CD4-positive, alpha-beta T cell treated with Interleukin-17A for 4 hours (primary cell): Measurements from ENCODE around the gene ZC3H11A.
"Not testable (repeated sequence)": the region's sequence is repeated elsewhere in the genome, so short reads cannot be mapped to it uniquely, and the experiment has no call there.

Experiments used
- DNase-seq: peaks from one replicate; pipeline ENCODE4 v3.0.0-alpha.2; 2020; ENCODE audit warnings: mixed read lengths

Gene ZC3H11A

DNA sequence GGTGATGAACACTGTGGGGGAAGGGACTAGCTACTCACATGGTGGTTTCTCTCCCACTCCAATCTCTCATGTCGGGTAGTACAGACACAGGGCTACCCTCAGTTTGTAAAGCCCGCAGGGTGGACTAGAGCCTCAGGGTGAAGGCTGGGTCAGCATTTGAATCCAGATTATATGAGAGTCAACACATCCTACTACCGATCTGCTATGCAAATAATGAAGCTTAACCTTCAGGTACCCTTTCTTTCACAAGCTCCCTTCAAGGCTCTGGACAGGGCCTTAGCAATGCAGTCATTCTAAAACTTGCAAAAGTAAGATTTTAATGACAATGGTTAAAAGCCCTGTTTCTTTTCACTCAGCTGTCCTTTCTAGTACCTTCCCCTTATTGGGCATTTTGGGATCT lies 5.5 kb upstream of the ZC3H11A start:
- no peak for DNase-seq

DNA sequence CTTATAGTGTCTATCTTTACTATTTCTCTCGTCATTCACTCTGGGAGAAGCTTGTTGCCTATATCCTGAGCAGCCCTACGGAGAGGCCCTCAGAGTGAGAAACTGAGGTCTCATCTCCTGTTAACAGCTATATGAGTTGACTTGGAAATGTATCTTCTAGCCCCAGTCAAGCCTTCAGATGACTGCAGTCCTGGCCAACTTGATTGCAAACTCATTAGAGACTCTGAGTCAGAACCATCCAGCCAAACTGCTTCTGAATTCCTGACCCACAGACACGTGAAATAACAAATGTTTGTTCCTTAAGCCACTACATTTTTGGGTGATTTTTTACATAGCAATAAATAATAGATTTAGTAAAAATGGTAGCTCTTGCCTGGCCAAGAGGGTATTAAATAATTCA lies 3.9 kb upstream of the ZC3H11A start:
- DNase-seq, result no peak

DNA sequence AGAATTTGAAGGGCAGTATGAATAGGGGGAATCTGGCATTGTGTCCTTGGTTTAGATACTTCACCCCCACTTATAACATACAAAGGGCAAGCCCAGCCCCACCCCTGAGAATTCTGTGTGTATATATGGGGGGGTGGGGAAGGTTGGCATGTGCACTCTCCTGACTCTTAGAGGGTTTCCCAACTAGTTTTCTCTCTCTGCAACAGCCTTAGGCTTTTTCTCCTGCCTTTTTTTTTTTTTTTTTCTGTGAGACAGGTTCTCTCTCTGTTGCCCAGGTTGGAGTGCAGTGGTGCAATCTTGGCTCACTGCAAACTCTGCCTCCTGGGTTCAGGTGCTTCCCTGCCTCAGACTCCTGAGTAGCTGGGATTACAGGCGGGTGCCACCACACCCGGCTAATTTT lies 2.9 kb upstream of the ZC3H11A start:
- DNase-seq, result no peak

DNA sequence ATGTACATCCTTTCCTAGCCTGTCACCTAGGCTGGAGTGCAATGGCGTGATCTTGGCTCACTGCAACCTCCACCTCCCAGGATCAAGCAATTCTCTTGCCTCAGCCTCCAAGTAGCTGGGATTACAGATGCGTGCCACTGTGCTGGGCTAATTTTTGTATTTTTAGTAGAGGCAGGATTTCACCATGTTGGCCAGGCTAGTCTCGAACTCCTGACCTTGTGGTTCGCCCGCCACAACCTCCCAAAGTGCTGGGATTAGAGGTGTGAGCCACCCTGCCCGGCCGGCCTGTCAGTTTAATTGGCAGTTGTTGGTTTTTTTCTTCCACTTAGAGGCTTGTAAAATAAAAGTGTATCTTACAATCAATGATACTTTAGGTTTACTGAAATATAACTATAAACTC lies 1.9 kb upstream of the ZC3H11A start:
- not testable (repeated sequence) for DNase-seq

DNA sequence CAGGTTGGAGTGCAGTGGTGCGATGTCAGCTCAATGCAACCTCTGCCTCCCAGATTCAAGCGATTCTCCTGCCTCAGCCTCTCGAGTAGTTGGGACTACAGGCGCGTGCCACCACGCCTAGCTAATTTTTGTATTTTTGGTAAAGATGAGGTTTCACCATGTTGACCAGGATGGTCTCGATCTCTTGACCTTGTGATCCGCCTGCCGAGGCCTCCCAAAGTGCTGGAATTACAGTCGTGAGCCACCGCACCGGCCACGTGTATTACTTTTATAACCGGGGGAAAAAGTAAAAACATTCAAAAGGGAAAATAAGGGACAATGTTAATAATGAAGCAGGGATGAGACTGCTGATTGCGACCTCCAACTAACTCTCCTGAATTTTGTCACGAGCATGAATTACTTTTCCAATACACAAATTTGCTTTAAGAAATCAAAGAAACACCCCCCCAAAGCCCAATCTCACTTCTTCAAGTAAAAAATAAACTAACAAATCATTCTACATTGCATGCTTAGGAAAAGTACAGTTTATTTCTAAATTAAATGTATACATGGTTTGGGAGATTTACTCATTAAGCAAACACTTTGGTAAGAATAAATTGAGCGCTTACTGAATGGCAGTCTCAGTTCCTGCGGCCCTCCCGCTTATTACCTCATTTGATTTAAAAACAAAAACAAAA lies 521 bp upstream of the ZC3H11A start:
- DNase-seq, result no peak

GRCh38 chr1:203796236-203796605 lies 798 bp downstream of the ZC3H11A start:
- peak; percentile 33 for DNase-seq

DNA sequence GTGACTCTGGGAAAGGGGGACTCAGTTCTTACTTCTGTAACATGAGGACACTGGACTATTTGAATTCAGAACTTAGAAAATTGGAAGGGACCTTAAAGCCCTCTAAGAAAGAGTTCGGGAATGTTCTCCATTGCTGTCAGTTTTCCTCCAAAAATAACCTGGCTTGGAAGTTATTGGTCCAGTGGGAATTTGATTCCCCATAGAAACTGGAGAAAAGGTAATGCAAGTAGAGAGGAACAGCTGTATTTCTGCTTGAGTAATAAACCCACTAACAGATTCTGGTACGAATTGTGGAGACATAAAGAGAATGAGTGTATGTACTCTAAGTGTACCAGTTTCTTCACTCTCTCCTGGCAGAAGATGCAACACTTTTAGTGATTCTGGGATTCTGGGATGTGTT lies 1.8 kb downstream of the ZC3H11A start:
- DNase-seq, result no peak

- no peak for DNase-seq
Observed at GRCh38 chr1:203797948-203798655, 2.7 kb downstream of the ZC3H11A start.

GRCh38 chr1:203799157-203799556 lies 3.7 kb downstream of the ZC3H11A start:
- no peak for DNase-seq

GRCh38 chr1:203799971-203800370 lies 4.5 kb downstream of the ZC3H11A start:
- DNase-seq, result no peak

DNA sequence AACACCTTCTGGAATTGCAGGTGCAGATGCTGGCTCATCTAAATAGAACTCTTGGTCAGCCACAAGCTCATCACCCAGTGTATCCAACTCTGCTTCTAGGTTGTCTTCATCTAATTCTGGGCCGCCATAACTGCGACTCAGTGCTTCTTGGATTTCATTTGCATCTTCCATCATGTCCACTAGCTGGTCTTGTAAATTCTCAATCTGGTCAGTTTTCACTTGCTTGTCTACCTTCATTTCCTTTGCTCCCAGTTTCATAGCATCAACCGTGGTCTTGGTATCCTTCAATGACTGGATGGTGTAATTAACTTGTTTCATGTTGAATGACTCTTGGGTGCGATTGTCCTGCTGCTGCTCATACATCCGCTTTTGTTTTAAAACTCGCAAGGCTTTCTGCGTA lies 10.3 kb downstream of the ZC3H11A start:
- DNase-seq, result no peak

GRCh38 chr1:203807196-203807595 lies 11.8 kb downstream of the ZC3H11A start:
- no peak for DNase-seq

- no peak for DNase-seq
Observed at GRCh38 chr1:203813581-203814341, 18.3 kb downstream of the ZC3H11A start.

DNA sequence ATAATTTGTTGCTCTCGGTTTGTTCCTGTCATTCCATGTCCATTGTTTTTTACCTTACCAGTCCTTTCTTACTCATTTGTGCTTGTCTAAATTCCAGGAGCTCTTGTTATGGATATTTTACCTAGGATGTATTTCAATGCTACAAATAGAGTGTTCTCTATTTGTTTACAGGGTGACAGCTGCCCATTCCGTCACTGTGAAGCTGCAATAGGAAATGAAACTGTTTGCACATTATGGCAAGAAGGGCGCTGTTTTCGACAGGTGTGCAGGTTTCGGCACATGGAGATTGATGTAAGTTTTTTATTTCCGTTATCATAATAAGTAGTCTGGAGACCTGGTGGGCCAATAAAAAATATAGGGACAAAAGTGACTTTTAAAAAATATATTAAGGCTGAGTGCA lies 23.0 kb downstream of the ZC3H11A start:
- no peak for DNase-seq

DNA sequence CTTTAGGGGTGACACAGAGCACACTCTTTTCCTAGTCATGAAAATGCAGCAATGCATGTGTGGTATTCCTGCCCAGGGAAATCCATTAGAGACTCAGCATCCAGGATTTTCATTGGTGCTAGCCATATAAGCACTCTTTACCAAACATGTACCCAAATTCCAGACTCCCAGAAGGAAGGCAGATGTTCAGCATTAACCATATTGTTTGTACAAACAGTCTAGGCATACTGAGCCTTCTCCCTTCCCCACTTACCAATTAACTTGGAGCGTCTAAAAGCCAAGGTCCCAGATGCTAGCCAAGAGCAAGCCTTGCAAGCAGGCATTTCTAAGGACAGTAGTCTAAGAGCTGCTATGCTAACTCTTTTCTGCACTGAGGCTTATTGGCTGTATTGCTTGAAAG lies 27.9 kb downstream of the ZC3H11A start:
- DNase-seq, result no peak

- DNase-seq, result no peak
Observed at GRCh38 chr1:203826175-203826574, 30.8 kb downstream of the ZC3H11A start.

GRCh38 chr1:203828002-203828401 lies 32.6 kb downstream of the ZC3H11A start:
- DNase-seq, result no peak

- DNase-seq, result no peak
Observed at GRCh38 chr1:203828503-203828902, 33.1 kb downstream of the ZC3H11A start.

GRCh38 chr1:203829247-203829646 lies 33.8 kb downstream of the ZC3H11A start:
- not testable (repeated sequence) for DNase-seq

GRCh38 chr1:203835476-203835875 lies 40.1 kb downstream of the ZC3H11A start:
- DNase-seq, result no peak

DNA sequence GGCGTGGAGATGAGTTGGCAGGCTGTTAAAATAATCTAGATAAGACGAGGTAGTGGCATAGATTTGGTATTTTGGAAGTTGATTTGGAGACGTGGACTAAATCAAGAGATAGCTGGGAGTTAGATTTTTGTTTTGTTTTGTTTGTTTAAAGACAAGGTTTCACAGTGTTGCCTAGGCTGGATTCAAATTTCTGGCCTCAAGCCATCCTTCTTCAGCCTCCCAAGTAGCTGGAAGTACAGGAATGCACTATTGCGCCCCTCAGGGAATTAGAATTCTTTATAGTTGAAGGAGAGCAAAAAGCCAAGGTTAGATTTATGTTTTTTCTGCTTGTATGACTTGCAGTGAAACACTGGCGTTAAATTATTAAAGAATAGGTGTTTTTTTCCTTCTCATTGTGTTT lies 43.7 kb downstream of the ZC3H11A start:
- no peak for DNase-seq

DNA sequence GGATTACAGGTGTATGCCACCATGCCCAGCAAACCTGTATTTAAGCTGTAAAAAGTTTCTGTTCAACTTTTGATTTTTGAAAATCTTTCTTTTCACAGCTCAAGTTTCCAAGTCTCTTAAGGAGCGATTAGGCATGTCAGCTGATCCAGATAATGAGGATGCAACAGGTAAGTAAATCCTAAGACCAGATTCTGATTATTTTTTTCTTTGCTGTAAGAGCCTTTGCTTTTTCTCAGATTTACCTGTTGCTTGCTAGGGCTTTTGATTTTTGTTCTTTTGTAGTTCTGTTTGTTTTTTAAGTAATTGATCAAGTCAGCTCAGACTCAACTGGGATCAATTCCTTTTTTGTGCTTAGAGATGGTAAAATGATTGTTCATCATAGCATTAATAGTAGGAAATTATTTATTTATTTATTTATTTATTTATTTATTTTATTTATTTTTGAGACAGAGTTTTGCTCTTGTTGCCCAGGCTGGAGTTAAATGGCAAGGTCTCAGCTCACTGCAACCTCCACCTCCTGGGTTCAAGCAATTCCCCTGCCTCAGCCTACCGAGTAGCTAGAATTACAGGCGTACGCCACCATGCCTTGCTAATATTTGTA lies 44.9 kb downstream of the ZC3H11A start:
- DNase-seq, result no peak

DNA sequence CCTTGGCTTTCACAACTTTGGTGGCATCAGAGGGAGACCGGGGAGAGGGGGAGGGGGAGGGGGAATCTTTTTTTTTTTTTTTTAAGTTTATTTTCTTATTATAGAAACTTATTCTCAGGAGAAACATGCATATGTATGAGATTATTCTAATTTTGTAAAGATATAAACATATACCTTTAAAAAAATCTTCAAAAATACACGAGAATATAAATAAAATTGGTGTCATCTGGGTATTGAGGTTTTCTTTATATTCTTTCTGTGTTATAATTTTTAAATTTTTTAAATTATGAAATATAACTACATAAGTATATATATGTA lies 47.1 kb downstream of the ZC3H11A start:
- no peak for DNase-seq

GRCh38 chr1:203843435-203843834 lies 48.0 kb downstream of the ZC3H11A start:
- no peak for DNase-seq
